Measurements from ENCODE around the gene NAALADL2. TPM values are rescaled to one million over a fixed set of nuclear protein-coding genes. Genes with fewer than 3 reads are reported as not detected.

Gene NAALADL2
- total RNA-seq, 4 donors from 2014 or later, result 3.8 to 20.3 (median 8.6) TPM

DNA sequence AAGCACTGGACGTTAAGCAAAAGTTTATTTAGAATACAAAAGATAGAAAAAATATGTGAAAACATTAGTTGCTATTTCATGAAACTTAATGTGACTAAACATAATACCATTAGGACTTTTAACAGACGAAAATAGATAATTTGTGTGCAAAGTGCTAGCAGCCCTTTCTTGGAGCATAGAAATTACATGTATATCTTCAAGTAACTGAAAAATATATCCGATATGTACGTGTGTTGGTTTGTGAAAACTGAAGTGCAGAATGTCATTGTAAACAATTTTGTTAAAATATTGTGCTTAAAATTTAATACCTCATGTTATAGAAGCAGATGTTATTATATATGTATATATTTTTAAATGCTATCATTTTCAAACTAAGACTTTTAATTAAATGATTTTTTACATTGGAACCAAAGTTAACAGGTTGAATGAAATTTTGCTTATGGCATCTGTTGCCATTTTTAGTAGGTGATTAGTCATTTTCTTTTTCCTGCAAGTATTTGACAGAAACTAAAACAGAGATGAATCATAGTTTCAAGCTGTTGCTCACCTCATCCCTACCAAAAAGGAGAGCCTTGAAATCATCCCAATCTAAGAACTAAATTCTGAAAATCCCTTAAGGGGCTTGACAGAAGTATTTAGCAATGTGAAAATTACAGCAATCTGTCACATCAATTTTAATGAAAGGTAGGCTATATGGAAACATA is 334.8 kb downstream of the NAALADL2 start:
- DNase-seq (ENCODE audit: extremely low spot score), result no peak
- H3K9me3 ChIP-seq, result peaks cover 0 to 3% (median 0%) of the 10 kb centered on the region in 4 donors
- no peaks in the 10 kb centered on the region for H3K4me1 ChIP-seq
- intact Hi-C loops (cut with DNase I), result no loop called here
- no peak for TF ChIP-seq POLR2AphosphoS5 (IDR thresholded peaks at IDR 0.05)
- TF ChIP-seq POLR2A (IDR thresholded peaks at IDR 0.05; ENCODE audit: low read depth), result no peak
- TF ChIP-seq, protein P1, sequence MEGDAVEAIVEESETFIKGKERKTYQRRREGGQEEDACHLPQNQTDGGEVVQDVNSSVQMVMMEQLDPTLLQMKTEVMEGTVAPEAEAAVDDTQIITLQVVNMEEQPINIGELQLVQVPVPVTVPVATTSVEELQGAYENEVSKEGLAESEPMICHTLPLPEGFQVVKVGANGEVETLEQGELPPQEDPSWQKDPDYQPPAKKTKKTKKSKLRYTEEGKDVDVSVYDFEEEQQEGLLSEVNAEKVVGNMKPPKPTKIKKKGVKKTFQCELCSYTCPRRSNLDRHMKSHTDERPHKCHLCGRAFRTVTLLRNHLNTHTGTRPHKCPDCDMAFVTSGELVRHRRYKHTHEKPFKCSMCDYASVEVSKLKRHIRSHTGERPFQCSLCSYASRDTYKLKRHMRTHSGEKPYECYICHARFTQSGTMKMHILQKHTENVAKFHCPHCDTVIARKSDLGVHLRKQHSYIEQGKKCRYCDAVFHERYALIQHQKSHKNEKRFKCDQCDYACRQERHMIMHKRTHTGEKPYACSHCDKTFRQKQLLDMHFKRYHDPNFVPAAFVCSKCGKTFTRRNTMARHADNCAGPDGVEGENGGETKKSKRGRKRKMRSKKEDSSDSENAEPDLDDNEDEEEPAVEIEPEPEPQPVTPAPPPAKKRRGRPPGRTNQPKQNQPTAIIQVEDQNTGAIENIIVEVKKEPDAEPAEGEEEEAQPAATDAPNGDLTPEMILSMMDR (IDR thresholded peaks at IDR 0.05), result no peak
- no peak for TF ChIP-seq EP300 (IDR thresholded peaks at IDR 0.05)
- H3K27ac ChIP-seq (replicated peaks in 1 of 4), result no peak overlapping the region
- WGBS, result 79% methylated on average over 4 of the region's 4 CpGs
- no peak overlapping the region for H3K4me3 ChIP-seq
- H3K27me3 ChIP-seq, result no peaks in the 10 kb centered on the region
- no peaks in the 10 kb centered on the region for H3K36me3 ChIP-seq

DNA sequence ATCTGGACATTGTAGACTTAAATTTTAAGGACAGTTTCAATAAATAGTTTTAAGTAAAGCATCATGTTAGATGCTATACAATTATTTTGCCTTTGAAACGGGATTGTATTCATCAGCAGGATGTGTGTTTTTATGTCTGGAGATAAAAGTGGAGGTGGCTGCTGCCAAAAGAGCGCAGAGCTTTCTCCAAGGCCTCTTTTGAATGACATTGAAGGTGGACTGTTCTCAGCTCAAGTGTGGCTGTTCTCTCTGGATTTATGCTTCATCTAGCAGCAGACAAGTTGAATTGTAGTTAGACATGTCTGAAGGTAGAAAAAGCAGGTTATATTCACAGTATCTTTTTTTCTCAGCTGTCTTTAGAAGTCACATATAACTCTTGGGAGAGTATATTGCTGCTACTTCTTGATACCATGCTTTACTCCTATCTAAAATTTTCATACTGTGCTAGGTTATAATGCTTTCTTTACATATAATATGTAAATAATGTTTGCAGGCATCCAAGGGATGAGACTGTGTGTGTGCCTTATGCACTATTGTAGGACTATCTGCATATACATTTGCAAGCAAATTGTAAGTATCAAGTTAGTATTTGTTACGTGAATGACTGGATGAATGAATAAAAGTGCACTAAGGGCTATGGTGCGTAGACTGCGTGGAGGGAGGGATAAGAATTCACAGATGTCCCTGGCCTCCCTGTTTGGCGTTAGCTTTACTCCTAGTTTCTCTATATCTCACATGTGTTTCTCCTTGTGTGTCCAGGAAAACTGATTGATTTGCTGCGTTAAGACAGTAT is 340.1 kb downstream of the NAALADL2 start:
- Histone ChIP-seq H3K27me3 (no peaks in the 10 kb centered on the region), H3K9me3 (peaks cover 0 to 3% (median 0%) of the 10 kb centered on the region in 4 donors), H3K27ac (replicated peaks in 1 of 4) (no peak overlapping the region), H3K4me1 (no peaks in the 10 kb centered on the region), H3K4me3 (no peak overlapping the region), H3K36me3 (no peaks in the 10 kb centered on the region)
- intact Hi-C loops (cut with DNase I), result no loop called here
- no peak for TF ChIP-seq EP300 (IDR thresholded peaks at IDR 0.05)
- TF ChIP-seq, protein P1 (IDR thresholded peaks at IDR 0.05), result no peak
- TF ChIP-seq POLR2AphosphoS5 (IDR thresholded peaks at IDR 0.05), result no peak
- no peak for TF ChIP-seq POLR2A (IDR thresholded peaks at IDR 0.05; ENCODE audit: low read depth)
- 88% methylated on average over 7 of the region's 7 CpGs for WGBS
- DNase-seq (ENCODE audit: extremely low spot score), result no peak

DNA sequence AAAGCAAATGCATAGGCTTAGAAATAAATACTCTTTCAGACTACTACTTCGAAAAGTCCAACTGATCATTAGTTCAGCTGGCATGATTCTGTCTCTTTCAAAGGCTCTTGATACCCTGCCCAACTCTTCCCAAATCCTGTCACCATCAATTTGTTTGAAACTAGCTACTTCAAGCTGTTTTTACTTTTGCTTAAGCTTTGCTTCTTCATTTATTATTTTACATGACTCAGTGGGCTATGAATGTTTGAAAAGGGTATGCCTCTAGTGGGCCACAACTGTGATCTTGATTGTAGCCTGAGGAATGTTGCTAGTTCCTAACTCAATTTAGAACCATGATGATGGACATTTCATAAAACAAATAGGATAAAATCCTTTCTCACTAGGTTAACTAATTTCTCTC is 340.8 kb downstream of the NAALADL2 start:
- 95% methylated on average over 1 of the region's 1 CpG for WGBS

DNA sequence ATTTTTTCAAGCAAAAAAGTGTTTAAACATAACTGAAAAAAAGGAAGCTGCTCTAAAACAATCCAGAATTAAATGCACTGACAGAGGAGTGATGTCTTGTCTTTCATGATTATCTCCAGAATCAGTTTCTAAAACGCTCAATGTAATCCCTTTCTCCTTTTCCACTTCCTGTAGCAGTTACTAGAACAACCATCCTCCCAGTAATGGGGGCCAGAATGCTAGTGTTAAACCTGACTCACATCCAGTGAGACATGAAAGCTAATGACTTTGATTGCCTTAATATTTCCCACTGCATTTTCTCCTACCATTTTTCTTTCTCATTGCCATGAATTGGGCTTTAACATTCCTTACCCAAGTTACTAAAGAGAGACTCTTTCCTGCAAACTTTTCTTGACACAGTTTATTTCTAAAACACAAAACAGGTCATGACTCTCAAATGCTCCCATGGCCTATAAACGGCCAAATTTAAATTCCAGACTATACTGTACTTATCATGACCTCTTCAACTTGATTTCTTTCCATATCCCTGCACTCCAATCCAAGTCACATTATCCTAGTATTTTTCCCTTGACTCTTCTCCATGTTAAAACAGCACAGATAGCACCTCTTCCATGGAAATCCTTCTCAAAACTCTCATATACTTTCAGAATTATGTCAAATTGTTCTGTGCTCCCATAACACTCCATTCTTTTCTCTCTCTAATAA is 341.4 kb downstream of the NAALADL2 start:
- Histone ChIP-seq H3K4me3 (no peak overlapping the region), H3K4me1 (no peaks in the 10 kb centered on the region), H3K9me3 (peaks cover 0 to 9% (median 0%) of the 10 kb centered on the region in 4 donors), H3K27me3 (no peaks in the 10 kb centered on the region), H3K36me3 (no peaks in the 10 kb centered on the region), H3K27ac (replicated peaks in 1 of 4) (no peak overlapping the region)
- 55% methylated on average over 2 of the region's 2 CpGs for WGBS
- intact Hi-C loops (cut with DNase I), result no loop called here
- DNase-seq (ENCODE audit: extremely low spot score), result no peak
- TF ChIP-seq POLR2A (IDR thresholded peaks at IDR 0.05; ENCODE audit: low read depth), result no peak
- no peak for TF ChIP-seq EP300 (IDR thresholded peaks at IDR 0.05)
- TF ChIP-seq, protein P1 (IDR thresholded peaks at IDR 0.05), result no peak

More for the DNA sequence above, 340.8 kb downstream of the NAALADL2 start:
- peaks cover 0 to 6% (median 0%) of the 10 kb centered on the region in 4 donors for H3K9me3 ChIP-seq
- H3K27ac ChIP-seq (replicated peaks in 1 of 4), result no peak overlapping the region
- H3K4me1 ChIP-seq, result no peaks in the 10 kb centered on the region
- H3K4me3 ChIP-seq, result no peak overlapping the region
- intact Hi-C loops (cut with DNase I), result no loop called here
- TF ChIP-seq POLR2A (IDR thresholded peaks at IDR 0.05; ENCODE audit: low read depth) (no peak), POLR2AphosphoS5 (IDR thresholded peaks at IDR 0.05) (no peak), EP300 (IDR thresholded peaks at IDR 0.05) (no peak)
- TF ChIP-seq, protein P1 (IDR thresholded peaks at IDR 0.05), result no peak
- DNase-seq (ENCODE audit: extremely low spot score), result no peak
- H3K36me3 ChIP-seq, result no peaks in the 10 kb centered on the region
- H3K27me3 ChIP-seq, result no peaks in the 10 kb centered on the region
